Smooth muscle cell (in vitro differentiated cells): ENCODE measurements around the gene SGSM2. TPM values are rescaled to one million over a fixed set of nuclear protein-coding genes. Genes with fewer than 3 reads are reported as not detected.

Experiments used
- DNase-seq: peaks from one replicate; lab custom pipeline; 2025; ENCODE audit not compliant: unreplicated experiment; lab: John Stamatoyannopoulos, UW
- H2AFZ ChIP-seq: fragments of 200-600 bp; sonication (generic); 2 replicates; pipeline ENCODE4 v1.6.0; 2016; ENCODE audit warnings: antibody characterized with exemption, low read depth, mild to moderate bottlenecking
- H3F3A ChIP-seq: fragments of 200-600 bp; sonication (generic); 2 replicates; pipeline ENCODE4 v1.6.0; 2017; ENCODE audit warnings: antibody characterized with exemption, low read depth
- H3K27ac ChIP-seq: fragments of 200-600 bp; sonication (generic); 2 replicates; pipeline ENCODE4 v1.5.1; 2016; ENCODE audit warnings: low read depth, mild to moderate bottlenecking
- H3K27me3 ChIP-seq: fragments of 200-600 bp; sonication (generic); 2 replicates; pipeline ENCODE4 v1.6.1; 2016; ENCODE audit warnings: low read depth, mild to moderate bottlenecking
- H3K36me3 ChIP-seq: fragments of 200-600 bp; sonication (generic); 2 replicates; pipeline ENCODE4 v1.5.1; 2016; ENCODE audit warnings: low read depth
- H3K4me1 ChIP-seq: fragments of 200-600 bp; sonication (generic); 2 replicates; pipeline ENCODE4 v1.5.1; 2016; ENCODE audit warnings: low read depth
- H3K4me2 ChIP-seq: fragments of 200-600 bp; sonication (generic); 2 replicates; pipeline ENCODE4 v1.6.0; 2016; ENCODE audit warnings: mild to moderate bottlenecking
- H3K4me3 ChIP-seq: fragments of 200-600 bp; sonication (generic); 2 replicates; pipeline ENCODE4 v1.5.1; 2016; ENCODE audit warnings: mild to moderate bottlenecking
- H3K79me2 ChIP-seq: fragments of 200-600 bp; sonication (generic); 2 replicates; pipeline ENCODE4 v1.6.0; 2016; ENCODE audit warnings: low read depth, mild to moderate bottlenecking
- H3K9ac ChIP-seq: fragments of 200-600 bp; sonication (generic); 2 replicates; pipeline ENCODE4 v1.6.0; 2016; ENCODE audit warnings: low read depth
- H3K9me3 ChIP-seq: fragments of 200-600 bp; sonication (generic); replicated peaks from 2 replicates; pipeline ENCODE4 v1.5.1; 2016; ENCODE audit warnings: low read depth
- H4K20me1 ChIP-seq: fragments of 200-600 bp; sonication (generic); 2 replicates; pipeline ENCODE4 v1.6.0; 2016; ENCODE audit warnings: low read depth
- CTCF ChIP-seq: fragments of 200-600 bp; sonication (generic); IDR thresholded peaks from 2 replicates; pipeline ENCODE4 v1.5.1; 2017; ENCODE audit warnings: borderline replicate concordance, mild to moderate bottlenecking, antibody characterized with exemption; ENCODE audit not compliant: insufficient read depth, poor library complexity, severe bottlenecking
- WGBS: methylation state at CpG from one replicate; pipeline ENCODE4 v1.1.7; 2016; ENCODE audit warnings: low lambda C conversion rate; 5-methylcytosine and 5-hydroxymethylcytosine counted together
- polyA plus RNA-seq: library from polyadenylated mRNA; unstranded; fragments of >200 nt; fragmentation: Nextera tagmentation; extraction: Ambion mirVana; gene quantifications from 2 replicates; pipeline ENCODE4 v1.2.1, GENCODE V29; 2016
- total RNA-seq: library from RNA; depleted of rRNA; stranded (reverse); fragments of >200 nt; gene quantifications from 2 replicates; pipeline ENCODE4 v1.2.3, GENCODE V29; 2014

SGSM2 gene
- total and polyA plus RNA-seq, 2 experiments from 2014 or later: 20.8 to 26.9 TPM

- H3K27me3 ChIP-seq: no peaks in the 10 kb centered on the region
- no peaks in the 10 kb centered on the region for H3K9me3 ChIP-seq
- TF ChIP-seq CTCF: no peak
- no peak overlapping the region for H3K9ac ChIP-seq
- no peaks in the 10 kb centered on the region for H3K36me3 ChIP-seq
- peaks cover 6% of the 10 kb centered on the region for H3K4me1 ChIP-seq
- no peak overlapping the region for H3K4me3 ChIP-seq
- no peak overlapping the region for H2AFZ ChIP-seq
- peaks cover 10% of the 10 kb centered on the region for H3F3A ChIP-seq
- peaks cover 28% of the 10 kb centered on the region for H4K20me1 ChIP-seq
- no peak overlapping the region for H3K4me2 ChIP-seq
- H3K79me2 ChIP-seq: peaks cover 12% of the 10 kb centered on the region
- no peak overlapping the region for H3K27ac ChIP-seq
- 88% methylated on average over 22 of the region's 22 CpGs for WGBS
- DNase-seq: no peak
Observed at GRCh38 chr17:2384439-2385127, 47.3 kb downstream of the SGSM2 start.

- H3K27ac ChIP-seq: no peak overlapping the region
- no peak overlapping the region for H3K9ac ChIP-seq
- no peaks in the 10 kb centered on the region for H3K27me3 ChIP-seq
- WGBS: 78% methylated on average over 18 of the region's 18 CpGs
- no peak overlapping the region for H3K4me2 ChIP-seq
- H3K4me1 ChIP-seq: peaks cover 6% of the 10 kb centered on the region
- no peak for TF ChIP-seq CTCF
- H2AFZ ChIP-seq: no peak overlapping the region
- no peaks in the 10 kb centered on the region for H3K9me3 ChIP-seq
- H3K36me3 ChIP-seq: no peaks in the 10 kb centered on the region
- H3K4me3 ChIP-seq: no peak overlapping the region
- peaks cover 21% of the 10 kb centered on the region for H3K79me2 ChIP-seq
- no peak for DNase-seq
- H3F3A ChIP-seq: peaks cover 10% of the 10 kb centered on the region
- peaks cover 38% of the 10 kb centered on the region for H4K20me1 ChIP-seq
Observed at GRCh38 chr17:2385240-2386210, 48.2 kb downstream of the SGSM2 start.

- Histone ChIP-seq H3K9me3 (no peaks in the 10 kb centered on the region), H4K20me1 (peaks cover 48% of the 10 kb centered on the region), H3K4me3 (no peak overlapping the region), H3K27ac (no peak overlapping the region), H3K36me3 (no peaks in the 10 kb centered on the region), H3K79me2 (peaks cover 31% of the 10 kb centered on the region), H3K27me3 (no peaks in the 10 kb centered on the region), H2AFZ (no peak overlapping the region), H3F3A (peaks cover 19% of the 10 kb centered on the region), H3K4me1 (peaks cover 6% of the 10 kb centered on the region), H3K4me2 (no peak overlapping the region), H3K9ac (no peak overlapping the region)
- WGBS: 92% methylated on average over 14 of the region's 22 CpGs
- no peak for DNase-seq
- TF ChIP-seq CTCF: no peak
Observed at GRCh38 chr17:2386400-2387085, 49.2 kb downstream of the SGSM2 start.
